ENCODE data around the gene LOXL4. TPM values are rescaled to one million over a fixed set of nuclear protein-coding genes. Genes with fewer than 3 reads are reported as not detected.

LOXL4 gene
- total and polyA plus RNA-seq, 2 donors (not counting 1 experiment from before 2014, with no cell fraction given): 0.12 TPM; not detected in 1

DNA sequence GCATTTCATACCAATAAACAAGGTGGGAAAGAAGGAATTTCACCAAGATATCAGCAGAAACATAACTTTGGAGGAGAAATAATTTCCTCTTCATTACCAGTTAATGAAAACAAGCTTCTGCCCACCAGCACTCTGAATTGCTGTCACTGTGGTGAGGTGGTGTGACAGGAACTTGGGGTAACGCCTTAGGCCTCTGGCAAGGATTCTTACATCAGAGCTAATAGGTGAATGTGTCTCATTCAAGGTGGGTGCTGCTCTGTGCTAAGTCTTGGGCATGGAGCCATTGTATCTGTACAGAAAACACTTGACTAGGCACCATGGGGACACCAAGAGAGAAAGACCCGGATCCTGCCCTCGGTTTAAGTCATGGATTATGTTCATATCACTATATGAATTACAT is 8.3 kb upstream of the LOXL4 start:
- Histone ChIP-seq H3K9ac (ENCODE audit: low read length) (no peak overlapping the region), H4K20me1 (ENCODE audit: control insufficient read depth, insufficient read depth, low read length, poor library complexity, severe bottlenecking) (no peaks in the 10 kb centered on the region), H3K27ac (ENCODE audit: low read length in 2 of 2) (no peak overlapping the region), H3K9me3 (ENCODE audit: control extremely low read depth in 1 of 3, control insufficient read depth in 2 of 3, insufficient read depth in 1 of 3, low read length in 2 of 3) (peaks cover 0 to 6% (median 0%) of the 10 kb centered on the region in 3 donors), H3K79me2 (ENCODE audit: control insufficient read depth, insufficient read depth, low read length) (no peaks in the 10 kb centered on the region), H2AFZ (ENCODE audit: insufficient read depth, low read depth, low read length, poor library complexity, severe bottlenecking) (no peak overlapping the region), H3K4me3 (ENCODE audit: control extremely low read depth in 1 of 5, extremely low read depth in 1 of 5, insufficient read depth in 1 of 5, low read depth in 2 of 5, low read length in 4 of 5) (no peak overlapping the region), H3K4me1 (ENCODE audit: control insufficient read depth in 2 of 2, insufficient read depth in 2 of 2, low read length in 2 of 2) (no peaks in the 10 kb centered on the region), H3K4me2 (replicated peaks; ENCODE audit: low read depth, low read length, poor library complexity, severe bottlenecking) (no peak overlapping the region), H3K36me3 (replicated peaks in 1 of 2; ENCODE audit: control extremely low read depth in 1 of 2, control insufficient read depth in 1 of 2, extremely low read depth in 1 of 2, insufficient read depth in 2 of 2, low read length in 1 of 2) (no peaks in the 10 kb centered on the region), H3K27me3 (replicated peaks in 1 of 4; ENCODE audit: control extremely low read depth in 1 of 4, control insufficient read depth in 3 of 4, insufficient read depth in 4 of 4, low read length in 3 of 4) (no peaks in the 10 kb centered on the region)
- 71% methylated on average over 1 of the region's 3 CpGs for WGBS (ENCODE audit: insufficient coverage)
- Mint-ChIP-seq H3K4me1 (no peaks in the 10 kb centered on the region), H3K27me3 (peaks cover 47% of the 10 kb centered on the region), H3K9me3 (ENCODE audit: insufficient read depth) (peaks cover 5% of the 10 kb centered on the region), H3K4me3 (no peak overlapping the region), H3K27ac (no peak overlapping the region)
- ChIA-PET CTCF (interaction anchor here (1.1 kb wide), 1 partner anchor 173 kb away, joined by 3 read pairs; no protein-coding TSS in a partner anchor), POLR2A (no interaction called here)
- ATAC-seq (ENCODE audit: low read depth) (no peak), DNase-seq (no peak)
- no peak for TF ChIP-seq EZH2 (IDR thresholded peaks at IDR 0.05; ENCODE audit: borderline replicate concordance, insufficient read depth, low read depth, low read length, poor library complexity, severe bottlenecking)
- TF ChIP-seq, protein P1, sequence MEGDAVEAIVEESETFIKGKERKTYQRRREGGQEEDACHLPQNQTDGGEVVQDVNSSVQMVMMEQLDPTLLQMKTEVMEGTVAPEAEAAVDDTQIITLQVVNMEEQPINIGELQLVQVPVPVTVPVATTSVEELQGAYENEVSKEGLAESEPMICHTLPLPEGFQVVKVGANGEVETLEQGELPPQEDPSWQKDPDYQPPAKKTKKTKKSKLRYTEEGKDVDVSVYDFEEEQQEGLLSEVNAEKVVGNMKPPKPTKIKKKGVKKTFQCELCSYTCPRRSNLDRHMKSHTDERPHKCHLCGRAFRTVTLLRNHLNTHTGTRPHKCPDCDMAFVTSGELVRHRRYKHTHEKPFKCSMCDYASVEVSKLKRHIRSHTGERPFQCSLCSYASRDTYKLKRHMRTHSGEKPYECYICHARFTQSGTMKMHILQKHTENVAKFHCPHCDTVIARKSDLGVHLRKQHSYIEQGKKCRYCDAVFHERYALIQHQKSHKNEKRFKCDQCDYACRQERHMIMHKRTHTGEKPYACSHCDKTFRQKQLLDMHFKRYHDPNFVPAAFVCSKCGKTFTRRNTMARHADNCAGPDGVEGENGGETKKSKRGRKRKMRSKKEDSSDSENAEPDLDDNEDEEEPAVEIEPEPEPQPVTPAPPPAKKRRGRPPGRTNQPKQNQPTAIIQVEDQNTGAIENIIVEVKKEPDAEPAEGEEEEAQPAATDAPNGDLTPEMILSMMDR (IDR thresholded peaks at IDR 0.05): no peak
- intact Hi-C loops (cut with micrococcal nuclease): no loop called here

DNA sequence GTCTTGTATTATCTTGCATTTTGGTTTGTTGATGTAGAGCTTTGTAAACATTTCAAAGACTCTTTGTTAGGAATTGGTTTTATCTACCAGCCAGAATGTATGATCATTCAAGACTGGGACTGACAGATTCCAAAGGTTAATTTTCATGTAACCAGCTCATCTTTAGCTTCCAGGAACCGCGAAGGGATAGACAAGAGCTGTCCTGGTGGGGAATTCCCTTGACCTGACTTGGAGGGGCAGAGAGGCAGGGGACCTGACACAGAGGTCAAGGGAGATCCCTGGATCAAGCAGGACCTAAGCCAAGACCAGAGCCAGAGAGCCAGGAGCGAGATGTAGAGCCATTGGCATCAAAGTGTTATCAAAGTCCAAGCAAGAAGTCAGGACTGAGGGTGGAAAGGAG is 6.6 kb upstream of the LOXL4 start:
- no peaks in the 10 kb centered on the region for H3K4me1 ChIP-seq (ENCODE audit: control insufficient read depth in 2 of 2, insufficient read depth in 2 of 2, low read length in 2 of 2)
- ATAC-seq (ENCODE audit: low read depth) (no peak), DNase-seq (no peak)
- intact Hi-C loops (cut with micrococcal nuclease): no loop called here
- 91% methylated on average over 3 of the region's 3 CpGs for WGBS (ENCODE audit: insufficient coverage)
- H3K4me2 ChIP-seq (replicated peaks; ENCODE audit: low read depth, low read length, poor library complexity, severe bottlenecking): no peak overlapping the region
- Mint-ChIP-seq H3K27ac (no peak overlapping the region), H3K4me3 (no peak overlapping the region), H3K9me3 (ENCODE audit: insufficient read depth) (no peaks in the 10 kb centered on the region), H3K4me1 (no peaks in the 10 kb centered on the region), H3K27me3 (peaks cover 43% of the 10 kb centered on the region)
- no peaks in the 10 kb centered on the region for H3K9me3 ChIP-seq (ENCODE audit: control extremely low read depth in 1 of 3, control insufficient read depth in 2 of 3, insufficient read depth in 1 of 3, low read length in 2 of 3)
- H3K36me3 ChIP-seq (replicated peaks in 1 of 2; ENCODE audit: control extremely low read depth in 1 of 2, control insufficient read depth in 1 of 2, extremely low read depth in 1 of 2, insufficient read depth in 2 of 2, low read length in 1 of 2): no peaks in the 10 kb centered on the region
- no peaks in the 10 kb centered on the region for H4K20me1 ChIP-seq (ENCODE audit: control insufficient read depth, insufficient read depth, low read length, poor library complexity, severe bottlenecking)
- no peak overlapping the region for H3K27ac ChIP-seq (ENCODE audit: low read length in 2 of 2)
- H3K79me2 ChIP-seq (ENCODE audit: control insufficient read depth, insufficient read depth, low read length): no peaks in the 10 kb centered on the region
- H3K9ac ChIP-seq (ENCODE audit: low read length): no peak overlapping the region
- H3K4me3 ChIP-seq (ENCODE audit: control extremely low read depth in 1 of 5, extremely low read depth in 1 of 5, insufficient read depth in 1 of 5, low read depth in 2 of 5, low read length in 4 of 5): no peak overlapping the region
- TF ChIP-seq EZH2 (IDR thresholded peaks at IDR 0.05; ENCODE audit: borderline replicate concordance, insufficient read depth, low read depth, low read length, poor library complexity, severe bottlenecking): no peak
- TF ChIP-seq, protein P1 (IDR thresholded peaks at IDR 0.05): no peak
- H2AFZ ChIP-seq (ENCODE audit: insufficient read depth, low read depth, low read length, poor library complexity, severe bottlenecking): no peak overlapping the region
- no peaks in the 10 kb centered on the region for H3K27me3 ChIP-seq (replicated peaks in 1 of 4; ENCODE audit: control extremely low read depth in 1 of 4, control insufficient read depth in 3 of 4, insufficient read depth in 4 of 4, low read length in 3 of 4)
- ChIA-PET POLR2A (no interaction called here), CTCF (no interaction called here)

All from B cell (primary cell).